ENCODE measurements around the gene TFEC. TPM values are rescaled to one million over a fixed set of nuclear protein-coding genes. Genes with fewer than 3 reads are reported as not detected.
"Not testable (repeated sequence)": the region's sequence is repeated elsewhere in the genome, so short reads cannot be mapped to it uniquely, and the experiment has no call there.

Gene TFEC
- total RNA-seq, 1 experiment from 2014 or later = under 0.01 TPM

DNA sequence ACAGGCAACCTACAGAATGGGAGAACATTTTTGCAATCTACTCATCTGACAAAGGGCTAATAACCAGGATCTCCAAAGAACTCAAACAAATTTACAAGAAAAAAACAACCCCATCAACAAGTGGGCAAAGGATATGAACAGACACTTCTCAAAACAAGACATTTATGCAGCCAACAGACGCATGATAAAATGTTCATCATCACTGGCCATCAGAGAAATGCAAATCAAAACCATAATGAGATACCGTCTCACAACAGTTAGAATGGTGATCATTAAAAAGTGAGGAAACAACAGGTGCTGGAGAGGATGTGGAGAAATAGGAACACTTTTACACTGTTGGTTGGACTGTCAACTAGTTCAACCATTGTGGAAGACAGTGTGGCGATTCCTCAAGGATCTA lies 100.8 kb downstream of the TFEC start:
- DNase-seq (ENCODE audit: low read depth) = not testable (repeated sequence)

GRCh38 chr7:115924411-115924810 lies 106.2 kb downstream of the TFEC start:
- DNase-seq (ENCODE audit: low read depth) = no peak

GRCh38 chr7:115920367-115920766 lies 110.2 kb downstream of the TFEC start:
- no peak for DNase-seq (ENCODE audit: low read depth)

DNA sequence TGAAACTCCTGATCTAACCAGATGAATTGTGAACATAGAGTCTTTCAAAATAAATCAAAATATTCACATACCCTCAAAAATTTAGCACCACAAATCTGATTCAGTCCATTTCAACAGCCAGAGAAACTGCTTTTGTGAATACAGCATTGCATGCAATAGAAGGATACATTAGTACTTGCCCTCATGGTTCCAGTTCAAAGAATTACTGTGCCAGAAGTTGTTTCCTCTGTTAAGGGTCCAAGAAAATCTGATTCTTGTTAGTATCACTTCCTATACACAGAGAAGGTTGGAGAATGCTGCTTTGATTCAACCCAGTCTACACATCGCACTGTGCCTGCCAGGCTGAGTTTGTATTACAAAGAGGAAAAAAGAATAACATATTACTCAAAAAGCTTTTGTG lies 115.6 kb downstream of the TFEC start:
- DNase-seq (ENCODE audit: low read depth) = no peak

DNA sequence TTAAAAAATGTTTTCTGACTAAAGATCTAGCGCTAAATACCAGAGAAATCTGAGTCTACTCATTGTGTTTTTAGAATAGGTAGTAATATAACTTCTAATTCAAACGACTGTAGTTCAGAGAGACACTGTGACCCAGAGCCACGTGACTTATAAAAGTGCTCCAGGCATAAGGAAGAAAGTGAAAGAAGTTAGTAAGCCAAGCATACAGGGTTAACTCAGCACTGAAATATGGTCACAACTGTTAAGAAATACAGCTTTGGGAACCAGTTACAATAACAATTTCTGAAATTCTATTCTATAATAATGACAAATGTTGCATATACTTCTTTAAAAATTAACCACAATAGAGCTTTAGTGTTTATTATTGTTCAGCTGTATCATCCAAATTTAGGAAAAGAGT lies 119.1 kb downstream of the TFEC start:
- peak; percentile 26 for DNase-seq (ENCODE audit: low read depth)

- DNase-seq (ENCODE audit: low read depth) = peak; percentile 39
These were observed 119.9 kb downstream of the TFEC start for GRCh38 chr7:115910541-115911164.

DNA sequence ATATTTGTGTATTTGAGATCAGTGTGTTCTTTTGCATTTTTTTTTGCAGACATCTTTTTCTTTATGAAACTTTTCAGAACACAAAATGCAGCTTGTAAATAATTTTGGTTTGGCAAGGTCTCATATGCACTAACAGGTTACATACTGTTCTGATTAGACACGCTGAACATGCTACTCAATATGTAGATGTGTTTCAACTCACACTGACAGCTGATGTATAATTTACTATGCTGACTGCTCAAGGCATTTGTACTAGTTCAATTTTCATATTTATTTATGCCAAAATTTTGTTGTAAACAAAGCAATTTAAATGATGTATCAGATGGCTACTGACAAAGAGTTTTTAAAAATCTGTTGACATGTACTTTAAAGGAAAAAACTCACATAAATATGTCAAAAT lies 123.8 kb downstream of the TFEC start:
- no peak for DNase-seq (ENCODE audit: low read depth)

GRCh38 chr7:115889669-115889984 lies 140.9 kb downstream of the TFEC start:
- DNase-seq (ENCODE audit: low read depth) = no peak

- DNase-seq (ENCODE audit: low read depth) = no peak
These were observed 141.4 kb downstream of the TFEC start for GRCh38 chr7:115888981-115889668.

GRCh38 chr7:115885550-115885949 lies 145.0 kb downstream of the TFEC start:
- DNase-seq (ENCODE audit: low read depth) = no peak

Other genes starting within 250 kb of the TFEC start
- 110 and 111 TPM in 2 replicates for gene TES, start 179.8 kb upstream of the TFEC start, total RNA-seq (2014; rRNA removed; shearing (Covaris generic))

All from RPMI7951 (cell line).